Peyer's patch (tissue), 4 donors: ENCODE results near the gene ACTBL2.

Source experiments
- POLR2A ChIP-seq, 2 donors: fragments of 450-650 bp; IDR thresholded peaks; one replicate each; pipeline ENCODE4 v1.5.1; 2017; ENCODE audit warnings: antibody characterized with exemption in 2 of 2, mild to moderate bottlenecking in 2 of 2, moderate library complexity in 2 of 2
- TF ChIP-seq, protein P1 (sequence below), 6 experiments: fragments of 450-650 bp in 4 of 6; fragments of 200-600 bp in 2 of 6; sonication (generic) in 1 of 6; IDR thresholded peaks; one replicate each; pipeline ENCODE4 v1.5.1; 2017 to 2019; ENCODE audit warnings: antibody characterized with exemption in 6 of 6, mild to moderate bottlenecking in 3 of 6, moderate library complexity in 1 of 6

DNA sequence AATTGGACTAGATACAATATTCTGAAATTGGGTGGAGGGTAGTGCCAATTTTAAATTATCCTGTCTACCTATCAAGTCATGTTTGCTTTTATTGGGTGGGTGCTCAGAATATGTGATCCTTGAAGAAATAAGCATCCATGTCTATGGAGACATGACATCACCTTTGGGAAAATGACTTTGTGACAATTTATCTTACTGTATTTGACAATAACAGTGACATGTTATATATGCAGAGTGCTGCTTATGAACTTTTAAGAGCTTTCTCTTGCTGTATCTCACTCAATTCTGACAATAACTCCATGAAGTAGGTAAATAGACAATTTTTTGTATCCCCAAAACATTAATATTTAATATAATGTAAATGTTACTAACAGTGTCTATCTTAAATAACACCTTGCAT is 15.1 kb upstream of the ACTBL2 start:
- TF ChIP-seq, protein P1, sequence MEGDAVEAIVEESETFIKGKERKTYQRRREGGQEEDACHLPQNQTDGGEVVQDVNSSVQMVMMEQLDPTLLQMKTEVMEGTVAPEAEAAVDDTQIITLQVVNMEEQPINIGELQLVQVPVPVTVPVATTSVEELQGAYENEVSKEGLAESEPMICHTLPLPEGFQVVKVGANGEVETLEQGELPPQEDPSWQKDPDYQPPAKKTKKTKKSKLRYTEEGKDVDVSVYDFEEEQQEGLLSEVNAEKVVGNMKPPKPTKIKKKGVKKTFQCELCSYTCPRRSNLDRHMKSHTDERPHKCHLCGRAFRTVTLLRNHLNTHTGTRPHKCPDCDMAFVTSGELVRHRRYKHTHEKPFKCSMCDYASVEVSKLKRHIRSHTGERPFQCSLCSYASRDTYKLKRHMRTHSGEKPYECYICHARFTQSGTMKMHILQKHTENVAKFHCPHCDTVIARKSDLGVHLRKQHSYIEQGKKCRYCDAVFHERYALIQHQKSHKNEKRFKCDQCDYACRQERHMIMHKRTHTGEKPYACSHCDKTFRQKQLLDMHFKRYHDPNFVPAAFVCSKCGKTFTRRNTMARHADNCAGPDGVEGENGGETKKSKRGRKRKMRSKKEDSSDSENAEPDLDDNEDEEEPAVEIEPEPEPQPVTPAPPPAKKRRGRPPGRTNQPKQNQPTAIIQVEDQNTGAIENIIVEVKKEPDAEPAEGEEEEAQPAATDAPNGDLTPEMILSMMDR (IDR thresholded peaks at IDR 0.05), result no peak
- no peak for TF ChIP-seq POLR2A (IDR thresholded peaks at IDR 0.05)
